Ovary (tissue), 3 donors: ENCODE results near the gene ZNF106.

Source experiments
- POLR2A ChIP-seq: fragments of 450-650 bp; IDR thresholded peaks from one replicate; pipeline ENCODE4 v1.6.1; 2017; ENCODE audit warnings: antibody characterized with exemption, mild to moderate bottlenecking, moderate library complexity
- TF ChIP-seq, protein P1 (sequence below), 3 donors: fragments of 450-650 bp in 2 of 3; fragments of 200-600 bp in 1 of 3; IDR thresholded peaks; one replicate each; pipeline versions ENCODE4 v1.5.1 to v1.8.0; 2016 to 2022; ENCODE audit warnings: antibody characterized with exemption in 3 of 3, mild to moderate bottlenecking in 1 of 3
- donor health status: DM: no; HTN: no; CAD: no.

DNA sequence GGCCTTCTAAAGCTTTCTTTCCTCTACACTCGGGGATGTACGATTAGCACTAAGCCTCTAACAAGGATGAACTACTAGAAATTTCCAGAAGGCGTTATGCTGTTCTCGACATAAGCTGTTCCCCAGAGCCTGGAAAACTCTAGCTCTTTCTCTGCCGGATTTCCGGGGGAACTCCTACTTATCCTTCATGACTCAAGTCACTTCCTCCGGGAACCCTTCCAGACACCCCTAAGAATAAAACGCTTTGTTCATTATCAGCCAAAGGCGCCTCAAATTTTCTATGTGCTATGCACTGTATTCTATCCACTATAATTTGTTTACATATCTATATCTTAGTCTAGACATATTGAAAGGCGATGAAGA is 4.0 kb upstream of the ZNF106 start:
- TF ChIP-seq, protein P1, sequence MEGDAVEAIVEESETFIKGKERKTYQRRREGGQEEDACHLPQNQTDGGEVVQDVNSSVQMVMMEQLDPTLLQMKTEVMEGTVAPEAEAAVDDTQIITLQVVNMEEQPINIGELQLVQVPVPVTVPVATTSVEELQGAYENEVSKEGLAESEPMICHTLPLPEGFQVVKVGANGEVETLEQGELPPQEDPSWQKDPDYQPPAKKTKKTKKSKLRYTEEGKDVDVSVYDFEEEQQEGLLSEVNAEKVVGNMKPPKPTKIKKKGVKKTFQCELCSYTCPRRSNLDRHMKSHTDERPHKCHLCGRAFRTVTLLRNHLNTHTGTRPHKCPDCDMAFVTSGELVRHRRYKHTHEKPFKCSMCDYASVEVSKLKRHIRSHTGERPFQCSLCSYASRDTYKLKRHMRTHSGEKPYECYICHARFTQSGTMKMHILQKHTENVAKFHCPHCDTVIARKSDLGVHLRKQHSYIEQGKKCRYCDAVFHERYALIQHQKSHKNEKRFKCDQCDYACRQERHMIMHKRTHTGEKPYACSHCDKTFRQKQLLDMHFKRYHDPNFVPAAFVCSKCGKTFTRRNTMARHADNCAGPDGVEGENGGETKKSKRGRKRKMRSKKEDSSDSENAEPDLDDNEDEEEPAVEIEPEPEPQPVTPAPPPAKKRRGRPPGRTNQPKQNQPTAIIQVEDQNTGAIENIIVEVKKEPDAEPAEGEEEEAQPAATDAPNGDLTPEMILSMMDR (IDR thresholded peaks at IDR 0.05) = no peak
- no peak for TF ChIP-seq POLR2A
